Omental fat pad (tissue), 4 donors: ENCODE data around the gene TMPRSS13. TPM values are rescaled to one million over a fixed set of nuclear protein-coding genes. Genes with fewer than 3 reads are reported as not detected.

Source experiments
- ATAC-seq: fragments of 150-250 bp; one replicate; pipeline ENCODE4 v1.9.1; 2016; ENCODE audit warnings: mild to moderate bottlenecking, moderate library complexity; ENCODE audit not compliant: low FRiP score
- DNase-seq: peaks from one replicate; pipeline ENCODE4 v3.0.0-alpha.2; 2019; ENCODE audit warnings: low spot score
- total RNA-seq, 4 donors: library from RNA; depleted of rRNA; stranded (reverse); fragments of >200 nt; gene quantifications; one replicate each; pipeline ENCODE4 v1.1.0, GENCODE V29; 2016
- TF ChIP-seq, protein P1 (sequence below), 3 donors: fragments of 450-650 bp; IDR thresholded peaks; one replicate each; pipeline ENCODE4 v1.5.1; 2016 to 2017; ENCODE audit warnings: antibody characterized with exemption in 3 of 3, mild to moderate bottlenecking in 3 of 3, moderate library complexity in 2 of 3

TMPRSS13 gene
- total RNA-seq, 4 donors from 2014 or later = 0.50 TPM; not detected in 3

DNA sequence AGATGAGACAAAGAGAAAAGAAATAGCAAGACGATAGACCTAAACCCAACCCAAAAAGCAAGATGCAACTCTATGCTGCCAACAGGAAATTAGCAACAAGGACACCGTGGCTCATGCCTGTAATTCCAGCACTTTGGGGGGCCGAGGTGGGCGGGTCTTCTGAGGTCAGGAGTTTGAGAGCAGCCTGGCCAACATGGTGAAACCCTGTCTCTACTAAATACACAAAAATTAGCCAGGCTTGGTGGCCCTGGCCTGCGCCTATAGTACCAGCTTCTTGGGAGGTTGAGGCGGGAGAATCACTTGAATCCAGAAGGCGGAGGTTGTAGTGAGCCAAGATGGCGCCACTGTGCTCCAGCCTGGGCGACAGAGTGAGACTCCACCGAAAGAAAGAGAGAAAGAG lies 32.7 kb upstream of the TMPRSS13 start:
- ATAC-seq (no peak), DNase-seq (no peak)
- TF ChIP-seq, protein P1, sequence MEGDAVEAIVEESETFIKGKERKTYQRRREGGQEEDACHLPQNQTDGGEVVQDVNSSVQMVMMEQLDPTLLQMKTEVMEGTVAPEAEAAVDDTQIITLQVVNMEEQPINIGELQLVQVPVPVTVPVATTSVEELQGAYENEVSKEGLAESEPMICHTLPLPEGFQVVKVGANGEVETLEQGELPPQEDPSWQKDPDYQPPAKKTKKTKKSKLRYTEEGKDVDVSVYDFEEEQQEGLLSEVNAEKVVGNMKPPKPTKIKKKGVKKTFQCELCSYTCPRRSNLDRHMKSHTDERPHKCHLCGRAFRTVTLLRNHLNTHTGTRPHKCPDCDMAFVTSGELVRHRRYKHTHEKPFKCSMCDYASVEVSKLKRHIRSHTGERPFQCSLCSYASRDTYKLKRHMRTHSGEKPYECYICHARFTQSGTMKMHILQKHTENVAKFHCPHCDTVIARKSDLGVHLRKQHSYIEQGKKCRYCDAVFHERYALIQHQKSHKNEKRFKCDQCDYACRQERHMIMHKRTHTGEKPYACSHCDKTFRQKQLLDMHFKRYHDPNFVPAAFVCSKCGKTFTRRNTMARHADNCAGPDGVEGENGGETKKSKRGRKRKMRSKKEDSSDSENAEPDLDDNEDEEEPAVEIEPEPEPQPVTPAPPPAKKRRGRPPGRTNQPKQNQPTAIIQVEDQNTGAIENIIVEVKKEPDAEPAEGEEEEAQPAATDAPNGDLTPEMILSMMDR (IDR thresholded peaks at IDR 0.05) = no peak

- TF ChIP-seq, protein P1 (IDR thresholded peaks at IDR 0.05) = no peak
- ATAC-seq (no peak), DNase-seq (no peak)
These were observed 31.2 kb upstream of the TMPRSS13 start for GRCh38 chr11:117960406-117960805.

DNA sequence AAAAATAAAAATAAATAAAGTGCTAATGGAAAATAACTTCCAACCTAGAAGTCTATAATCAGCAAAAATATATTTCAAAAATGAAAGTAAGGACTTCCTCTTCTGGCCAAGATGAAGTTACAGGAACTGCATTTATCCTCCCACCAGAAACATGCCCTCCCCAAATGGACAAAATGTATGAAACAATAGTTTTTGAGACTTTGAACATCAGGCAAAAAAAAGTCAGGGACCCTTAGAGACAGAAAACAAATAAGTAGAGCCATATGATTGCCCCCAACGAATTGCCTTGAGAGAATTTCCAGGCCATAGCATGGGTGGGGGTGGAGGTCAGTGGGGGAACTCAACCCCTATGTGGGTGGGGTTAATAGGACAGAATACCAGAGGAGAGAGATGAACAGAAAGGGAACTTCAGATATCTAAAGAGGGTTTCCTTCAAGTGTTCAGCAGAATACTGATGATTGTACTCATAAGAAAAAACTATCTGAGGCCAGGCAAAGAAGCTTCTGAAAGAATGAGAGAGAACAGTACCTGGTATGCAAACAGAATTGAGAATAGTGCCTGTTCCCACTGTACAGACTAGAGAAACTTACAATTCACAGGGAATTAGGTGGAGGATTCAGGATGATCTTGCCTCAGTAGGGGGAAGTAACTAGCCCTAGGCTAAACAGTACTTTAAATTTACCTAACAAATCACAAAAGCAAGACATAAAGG lies 30.4 kb upstream of the TMPRSS13 start:
- TF ChIP-seq, protein P1 (IDR thresholded peaks at IDR 0.05) = no peak
- ATAC-seq (no peak), DNase-seq (no peak)

DNA sequence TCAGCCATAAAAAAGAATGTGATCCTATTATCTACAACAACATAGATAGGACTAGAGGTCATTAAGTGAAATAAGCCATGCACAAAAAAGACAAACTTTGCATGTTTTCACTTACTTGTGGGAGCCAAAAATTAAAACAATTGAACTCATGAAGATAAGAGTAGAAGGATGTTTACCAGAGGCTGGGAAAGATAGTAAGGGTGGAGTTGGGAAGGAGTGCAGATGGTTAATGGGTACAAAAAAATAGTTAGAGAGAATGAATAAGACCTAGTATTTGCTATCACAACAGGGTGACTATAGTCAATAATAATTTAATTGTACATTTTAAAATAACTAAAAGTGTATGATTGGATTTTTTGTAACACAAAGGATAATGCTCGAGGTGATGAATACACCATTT lies 29.7 kb upstream of the TMPRSS13 start:
- TF ChIP-seq, protein P1 (IDR thresholded peaks at IDR 0.05) = no peak
- no peak for DNase-seq
- no peak for ATAC-seq

- ATAC-seq = no peak
- TF ChIP-seq, protein P1 (IDR thresholded peaks at IDR 0.05) = no peak
- no peak for DNase-seq
These were observed 23.9 kb upstream of the TMPRSS13 start for GRCh38 chr11:117953024-117953671.

DNA sequence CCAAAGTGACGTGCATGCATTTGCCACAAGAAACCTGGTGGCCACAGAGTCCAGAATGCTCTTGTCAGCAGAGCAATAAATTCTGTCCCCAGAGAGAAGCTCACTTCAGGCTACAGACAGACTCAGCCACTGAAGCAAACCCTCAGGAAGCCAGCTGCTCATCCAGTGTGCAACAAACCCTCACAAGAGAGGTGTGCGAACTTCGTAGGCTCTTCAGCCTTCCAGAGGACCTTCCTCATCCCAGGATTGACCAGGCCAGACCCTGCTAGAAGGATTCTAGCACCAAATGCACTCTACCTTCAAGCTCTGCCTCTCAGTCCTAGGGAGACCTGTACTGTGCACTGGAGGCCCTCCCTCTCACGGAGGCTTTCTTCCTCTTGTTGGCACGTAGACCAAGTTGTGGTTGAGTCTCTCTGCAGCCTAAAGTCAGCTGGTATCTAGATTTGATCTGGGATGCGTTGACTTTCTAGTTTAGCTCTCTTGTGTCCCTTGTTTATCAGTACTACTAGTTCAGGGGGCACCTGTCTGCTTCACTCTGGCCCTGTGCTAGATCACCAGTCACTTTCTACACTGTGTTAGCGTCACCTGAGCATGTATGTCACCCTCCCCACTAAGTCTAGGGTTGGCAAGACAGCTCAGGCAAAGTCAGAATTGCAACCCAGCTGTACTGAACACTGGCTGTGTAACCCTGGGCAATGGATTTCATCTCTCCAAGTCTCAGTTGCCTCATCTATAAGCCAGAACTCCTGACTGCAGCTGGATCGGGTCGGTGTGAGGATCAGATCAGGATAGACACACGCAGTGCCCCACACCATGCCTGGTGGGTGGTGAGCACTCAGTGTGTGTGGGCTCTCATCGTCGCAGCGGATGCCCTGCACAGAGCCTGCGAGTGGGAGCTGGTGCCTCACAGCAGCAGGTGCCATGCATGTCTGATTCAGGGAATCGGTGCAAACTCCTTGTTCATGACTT lies 22.1 kb upstream of the TMPRSS13 start:
- TF ChIP-seq, protein P1 (IDR thresholded peaks at IDR 0.05) = no peak
- DNase-seq = no peak
- no peak for ATAC-seq
